ENCODE measurements around the gene TLE7.

DNA sequence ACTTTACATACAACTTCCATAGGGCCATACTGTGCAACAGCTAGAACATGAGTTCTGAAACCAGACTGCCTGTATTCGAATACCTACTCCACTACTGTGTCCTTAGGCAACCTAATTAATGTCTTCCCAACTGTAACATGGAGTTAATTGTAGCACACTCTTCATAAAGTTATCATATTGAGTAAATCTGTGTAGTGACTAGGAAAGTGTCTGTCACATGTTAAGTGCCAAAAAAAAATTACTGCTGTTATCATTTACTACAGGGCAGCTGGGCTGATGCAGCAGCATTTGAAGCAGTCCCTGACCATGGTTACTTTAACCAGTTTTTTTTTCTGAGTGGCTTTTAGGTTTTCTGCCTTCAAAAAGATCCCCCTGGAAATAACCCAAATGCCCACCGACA lies 31.1 kb upstream of the TLE7 start:
- TF ChIP-seq, protein P1, sequence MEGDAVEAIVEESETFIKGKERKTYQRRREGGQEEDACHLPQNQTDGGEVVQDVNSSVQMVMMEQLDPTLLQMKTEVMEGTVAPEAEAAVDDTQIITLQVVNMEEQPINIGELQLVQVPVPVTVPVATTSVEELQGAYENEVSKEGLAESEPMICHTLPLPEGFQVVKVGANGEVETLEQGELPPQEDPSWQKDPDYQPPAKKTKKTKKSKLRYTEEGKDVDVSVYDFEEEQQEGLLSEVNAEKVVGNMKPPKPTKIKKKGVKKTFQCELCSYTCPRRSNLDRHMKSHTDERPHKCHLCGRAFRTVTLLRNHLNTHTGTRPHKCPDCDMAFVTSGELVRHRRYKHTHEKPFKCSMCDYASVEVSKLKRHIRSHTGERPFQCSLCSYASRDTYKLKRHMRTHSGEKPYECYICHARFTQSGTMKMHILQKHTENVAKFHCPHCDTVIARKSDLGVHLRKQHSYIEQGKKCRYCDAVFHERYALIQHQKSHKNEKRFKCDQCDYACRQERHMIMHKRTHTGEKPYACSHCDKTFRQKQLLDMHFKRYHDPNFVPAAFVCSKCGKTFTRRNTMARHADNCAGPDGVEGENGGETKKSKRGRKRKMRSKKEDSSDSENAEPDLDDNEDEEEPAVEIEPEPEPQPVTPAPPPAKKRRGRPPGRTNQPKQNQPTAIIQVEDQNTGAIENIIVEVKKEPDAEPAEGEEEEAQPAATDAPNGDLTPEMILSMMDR (IDR thresholded peaks at IDR 0.05; ENCODE audit: borderline replicate concordance, extremely low read depth, low read length, poor library complexity, severe bottlenecking): no peak
- no peak for TF ChIP-seq EZH2 (IDR thresholded peaks at IDR 0.05; ENCODE audit: borderline replicate concordance, low read depth, low read length, severe bottlenecking)
